Measurements from ENCODE around the gene HGFAC. TPM values are rescaled to one million over a fixed set of nuclear protein-coding genes. Genes with fewer than 3 reads are reported as not detected.

Gene HGFAC
- total and polyA plus RNA-seq, 10 of the 15 experiments (the other 5 are each of a cell fraction or from before 2014, with no cell fraction given), result 0.38 TPM; not detected in 9

- H4K20me1 ChIP-seq (ENCODE audit: control insufficient read depth, insufficient read depth), result no peaks in the 10 kb centered on the region
- ChIA-PET SMC1A (ENCODE audit: uncharacterized antibody, unreplicated experiment) (interaction anchor here (2.0 kb wide), 1 partner anchor 136 kb away, joined by 7 read pairs; no protein-coding TSS in a partner anchor), CTCF (interaction anchor here (0.7 to 2.1 kb wide), 5 partner anchors 132 to 399 kb away, joined by 3 to 9 read pairs (median 3); no protein-coding TSS in a partner anchor), POLR2A (no interaction called here), RAD21 (ENCODE audit: unreplicated experiment) (interaction anchor here (2.9 kb wide), 1 partner anchor 135 kb away, joined by 19 read pairs; no protein-coding TSS in a partner anchor)
- H3K4me2 ChIP-seq (ENCODE audit: control insufficient read depth, insufficient read depth), result no peak overlapping the region
- intact Hi-C loops (cut with micrococcal nuclease; ENCODE audit: unreplicated experiment), result no loop called here
- no peak overlapping the region for H2AFZ ChIP-seq (ENCODE audit: control insufficient read depth, low read depth, low read length)
- no peaks in the 10 kb centered on the region for H3K9me3 ChIP-seq (replicated peaks; ENCODE audit: control insufficient read depth, insufficient read depth, low read length)
- in situ Hi-C loops (cut with MboI), result no loop called here
- peaks cover 2 to 6% of the 10 kb centered on the region in 2 experiments; a peak in 3 of 4 replicates for H3K27me3 ChIP-seq (replicated peaks in 1 of 2; ENCODE audit: control insufficient read depth in 2 of 2, insufficient read depth in 2 of 2, low read length in 1 of 2)
- 39% methylated on average over 19 of the region's 19 CpGs for WGBS (ENCODE audit: insufficient coverage, insufficient replicate concordance, low lambda C conversion rate, missing lambda C conversion rate)
- no peak for FAIRE-seq
- H3K27ac ChIP-seq (ENCODE audit: control insufficient read depth, insufficient read depth), result no peak overlapping the region
- H3K36me3 ChIP-seq (ENCODE audit: control insufficient read depth in 2 of 2, insufficient read depth in 2 of 2, low read length in 1 of 2), result no peaks in the 10 kb centered on the region
- H3K79me2 ChIP-seq (ENCODE audit: control insufficient read depth, insufficient read depth, low read length), result no peaks in the 10 kb centered on the region
- no TSS peak for BruUV-seq (replicated peaks)
- H3K4me3 ChIP-seq, result no peak overlapping the region
- H3K9ac ChIP-seq (ENCODE audit: control insufficient read depth, insufficient read depth, low read length), result no peak overlapping the region
- no peaks in the 10 kb centered on the region; the same call in 1 of the 2 replicates for H3K4me1 ChIP-seq (ENCODE audit: control insufficient read depth, insufficient read depth, low read length)
- no peak for ATAC-seq
- no peak for DNase-seq (ENCODE audit: low read depth, low spot score)
- no peak for TF ChIP-seq TARDBP (IDR thresholded peaks at IDR 0.05; ENCODE audit: borderline replicate concordance)
- no peak for TF ChIP-seq ASH2L (IDR thresholded peaks at IDR 0.05; ENCODE audit: borderline replicate concordance, low read depth)
- TF ChIP-seq RUNX3 (IDR thresholded peaks at IDR 0.05; ENCODE audit: low read length), result no peak
- no peak for TF ChIP-seq HDAC6 (IDR thresholded peaks at IDR 0.05; ENCODE audit: unreplicated experiment)
- no peak for TF ChIP-seq GATAD2B (conservative IDR thresholded peaks at IDR 0.05; ENCODE audit: low read depth)
- TF ChIP-seq PRDM15 (CRISPR knock-in tag; IDR thresholded peaks at IDR 0.05), result no peak
- TF ChIP-seq BACH1 (IDR thresholded peaks at IDR 0.05; ENCODE audit: borderline replicate concordance), result no peak
- TF ChIP-seq EZH2 (IDR thresholded peaks at IDR 0.05; ENCODE audit: borderline replicate concordance, control insufficient read depth, low read depth, low read length), result no peak
- TF ChIP-seq CBX5 (IDR thresholded peaks at IDR 0.05; ENCODE audit: low read depth), result no peak
- TF ChIP-seq HDGF (IDR thresholded peaks at IDR 0.05), result no peak
- no peak for TF ChIP-seq TBL1XR1 (IDR thresholded peaks at IDR 0.05; ENCODE audit: low read depth, low read length)
- TF ChIP-seq SPI1 (IDR thresholded peaks at IDR 0.05; ENCODE audit: borderline replicate concordance, insufficient read depth, low read depth, low read length), result no peak
- no peak for TF ChIP-seq JUND (IDR thresholded peaks at IDR 0.05; ENCODE audit: low read depth, low read length)
- no peak for TF ChIP-seq NFYA (IDR thresholded peaks at IDR 0.05; ENCODE audit: borderline replicate concordance, low read depth, low read length)
- TF ChIP-seq ZNF217 (IDR thresholded peaks at IDR 0.05), result no peak
- TF ChIP-seq, protein P1, sequence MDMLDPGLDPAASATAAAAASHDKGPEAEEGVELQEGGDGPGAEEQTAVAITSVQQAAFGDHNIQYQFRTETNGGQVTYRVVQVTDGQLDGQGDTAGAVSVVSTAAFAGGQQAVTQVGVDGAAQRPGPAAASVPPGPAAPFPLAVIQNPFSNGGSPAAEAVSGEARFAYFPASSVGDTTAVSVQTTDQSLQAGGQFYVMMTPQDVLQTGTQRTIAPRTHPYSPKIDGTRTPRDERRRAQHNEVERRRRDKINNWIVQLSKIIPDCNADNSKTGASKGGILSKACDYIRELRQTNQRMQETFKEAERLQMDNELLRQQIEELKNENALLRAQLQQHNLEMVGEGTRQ (IDR thresholded peaks at IDR 0.05; ENCODE audit: borderline replicate concordance, low read depth, low read length), result no peak
- TF ChIP-seq, protein P2, sequence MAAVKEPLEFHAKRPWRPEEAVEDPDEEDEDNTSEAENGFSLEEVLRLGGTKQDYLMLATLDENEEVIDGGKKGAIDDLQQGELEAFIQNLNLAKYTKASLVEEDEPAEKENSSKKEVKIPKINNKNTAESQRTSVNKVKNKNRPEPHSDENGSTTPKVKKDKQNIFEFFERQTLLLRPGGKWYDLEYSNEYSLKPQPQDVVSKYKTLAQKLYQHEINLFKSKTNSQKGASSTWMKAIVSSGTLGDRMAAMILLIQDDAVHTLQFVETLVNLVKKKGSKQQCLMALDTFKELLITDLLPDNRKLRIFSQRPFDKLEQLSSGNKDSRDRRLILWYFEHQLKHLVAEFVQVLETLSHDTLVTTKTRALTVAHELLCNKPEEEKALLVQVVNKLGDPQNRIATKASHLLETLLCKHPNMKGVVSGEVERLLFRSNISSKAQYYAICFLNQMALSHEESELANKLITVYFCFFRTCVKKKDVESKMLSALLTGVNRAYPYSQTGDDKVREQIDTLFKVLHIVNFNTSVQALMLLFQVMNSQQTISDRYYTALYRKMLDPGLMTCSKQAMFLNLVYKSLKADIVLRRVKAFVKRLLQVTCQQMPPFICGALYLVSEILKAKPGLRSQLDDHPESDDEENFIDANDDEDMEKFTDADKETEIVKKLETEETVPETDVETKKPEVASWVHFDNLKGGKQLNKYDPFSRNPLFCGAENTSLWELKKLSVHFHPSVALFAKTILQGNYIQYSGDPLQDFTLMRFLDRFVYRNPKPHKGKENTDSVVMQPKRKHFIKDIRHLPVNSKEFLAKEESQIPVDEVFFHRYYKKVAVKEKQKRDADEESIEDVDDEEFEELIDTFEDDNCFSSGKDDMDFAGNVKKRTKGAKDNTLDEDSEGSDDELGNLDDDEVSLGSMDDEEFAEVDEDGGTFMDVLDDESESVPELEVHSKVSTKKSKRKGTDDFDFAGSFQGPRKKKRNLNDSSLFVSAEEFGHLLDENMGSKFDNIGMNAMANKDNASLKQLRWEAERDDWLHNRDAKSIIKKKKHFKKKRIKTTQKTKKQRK (IDR thresholded peaks at IDR 0.05; ENCODE audit: low read depth, low read length), result no peak
These were observed 40.1 kb downstream of the HGFAC start for GRCh38 chr4:3481783-3482393.

Measured in GM12878 (cell line).